Stimulated activated CD8-positive, alpha-beta memory T cell treated with anti-CD3 and anti-CD28 coated beads, Interleukin-15, amount 100 ng/mL, for 1 hour (primary cell): Measurements from ENCODE around the gene RTL10.
"Not testable (repeated sequence)": the region's sequence is repeated elsewhere in the genome, so short reads cannot be mapped to it uniquely, and the experiment has no call there.

Source experiments
- DNase-seq: peaks from one replicate; pipeline ENCODE4 v3.0.0-alpha.2; 2020; ENCODE audit warnings: low read depth

RTL10 gene

DNA sequence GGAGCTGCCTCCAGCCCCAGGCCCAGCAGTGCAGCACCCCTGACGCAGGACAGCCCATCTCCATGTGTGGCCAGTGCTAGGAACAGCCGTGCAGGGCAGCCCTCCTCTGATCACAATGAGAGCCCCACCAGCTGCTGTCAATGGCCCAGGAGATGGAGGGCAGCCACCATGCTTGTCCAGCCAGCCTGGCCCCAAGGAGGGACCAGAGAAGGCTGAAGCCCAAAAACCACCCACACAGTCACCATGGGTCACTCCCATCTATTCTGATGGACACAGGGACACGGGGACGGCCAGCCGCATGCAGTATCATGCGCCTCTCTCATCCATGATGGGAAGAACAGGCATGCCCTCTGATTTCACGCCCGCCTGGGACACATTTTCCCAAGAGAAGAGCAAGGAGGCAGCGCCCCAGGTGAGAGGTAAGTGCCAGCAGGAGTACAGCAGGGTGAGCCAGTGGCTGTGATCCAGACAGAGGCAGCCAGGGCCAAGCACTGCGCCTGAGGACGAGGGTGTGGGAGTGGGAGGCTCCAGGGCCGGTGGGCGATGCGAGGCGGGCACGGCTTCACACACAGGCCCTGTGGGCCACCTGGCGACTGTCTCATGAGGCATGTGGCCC, 33.6 kb upstream of the RTL10 start:
- DNase-seq, result no peak

DNA sequence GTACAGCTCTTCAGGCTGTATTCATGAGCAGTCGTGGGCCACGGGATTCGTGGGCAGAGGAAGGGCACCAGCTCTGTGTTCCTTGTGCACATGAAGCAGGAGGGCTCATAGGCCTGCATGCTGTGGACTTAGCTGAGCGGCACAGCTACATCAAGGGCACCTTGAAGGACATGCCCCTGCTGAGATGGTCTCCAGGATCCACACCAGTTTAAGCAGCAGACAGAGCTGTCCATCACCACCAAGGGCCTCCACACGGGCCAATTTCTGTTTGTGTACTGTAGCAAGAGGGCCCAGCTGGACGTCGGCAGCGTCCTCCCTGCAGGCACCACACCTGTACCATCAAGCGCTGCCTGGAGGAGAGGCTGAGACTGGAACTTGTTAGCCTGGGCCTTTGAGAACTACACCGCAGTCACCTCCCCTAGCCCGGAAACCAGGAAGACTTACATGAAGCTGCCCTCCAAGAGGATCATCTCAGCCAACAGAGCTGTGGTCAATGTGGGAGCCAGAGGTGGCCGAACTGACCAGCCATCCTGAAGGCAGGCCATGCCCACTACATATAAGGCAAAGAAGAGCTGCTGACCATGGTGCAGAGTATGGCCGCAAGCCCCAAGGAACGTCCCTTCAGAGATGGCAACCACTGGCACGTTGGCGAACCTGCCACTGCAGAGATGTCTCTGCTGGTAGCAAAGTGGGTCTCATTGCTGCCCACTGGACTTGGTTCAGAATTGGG, 32.7 kb upstream of the RTL10 start:
- DNase-seq, result no peak

DNA sequence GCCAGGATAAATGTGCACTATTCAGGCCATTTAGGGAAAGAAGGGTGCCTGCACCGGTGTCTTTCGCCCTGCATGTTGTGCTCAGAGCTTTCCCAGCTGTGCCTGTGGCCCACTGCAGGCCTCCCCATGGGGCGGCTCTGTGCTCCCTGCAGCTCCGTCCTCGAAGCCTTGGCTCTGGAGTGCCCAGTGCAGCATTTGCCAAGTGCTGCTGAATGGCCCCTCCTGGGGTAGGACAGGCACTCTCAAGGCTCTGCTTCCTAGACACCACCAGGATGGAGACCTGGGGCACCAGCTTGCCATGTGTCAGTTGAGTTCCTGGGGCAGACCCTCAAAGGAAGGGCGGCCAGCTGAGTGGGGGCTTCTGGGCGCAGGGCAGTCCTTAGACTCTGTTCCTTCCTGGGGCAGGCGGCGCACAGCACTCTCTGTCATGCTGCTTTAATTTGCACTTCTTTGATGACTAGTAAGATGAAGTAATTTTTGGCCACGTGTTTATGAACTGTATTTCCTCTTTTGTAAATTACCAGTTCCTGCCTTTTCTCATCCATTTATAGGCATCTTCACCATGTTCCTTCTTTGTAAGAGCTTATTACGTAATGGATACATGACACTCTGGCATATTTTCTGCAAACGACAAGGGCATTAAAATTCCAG, 32.1 kb upstream of the RTL10 start:
- no peak for DNase-seq

DNA sequence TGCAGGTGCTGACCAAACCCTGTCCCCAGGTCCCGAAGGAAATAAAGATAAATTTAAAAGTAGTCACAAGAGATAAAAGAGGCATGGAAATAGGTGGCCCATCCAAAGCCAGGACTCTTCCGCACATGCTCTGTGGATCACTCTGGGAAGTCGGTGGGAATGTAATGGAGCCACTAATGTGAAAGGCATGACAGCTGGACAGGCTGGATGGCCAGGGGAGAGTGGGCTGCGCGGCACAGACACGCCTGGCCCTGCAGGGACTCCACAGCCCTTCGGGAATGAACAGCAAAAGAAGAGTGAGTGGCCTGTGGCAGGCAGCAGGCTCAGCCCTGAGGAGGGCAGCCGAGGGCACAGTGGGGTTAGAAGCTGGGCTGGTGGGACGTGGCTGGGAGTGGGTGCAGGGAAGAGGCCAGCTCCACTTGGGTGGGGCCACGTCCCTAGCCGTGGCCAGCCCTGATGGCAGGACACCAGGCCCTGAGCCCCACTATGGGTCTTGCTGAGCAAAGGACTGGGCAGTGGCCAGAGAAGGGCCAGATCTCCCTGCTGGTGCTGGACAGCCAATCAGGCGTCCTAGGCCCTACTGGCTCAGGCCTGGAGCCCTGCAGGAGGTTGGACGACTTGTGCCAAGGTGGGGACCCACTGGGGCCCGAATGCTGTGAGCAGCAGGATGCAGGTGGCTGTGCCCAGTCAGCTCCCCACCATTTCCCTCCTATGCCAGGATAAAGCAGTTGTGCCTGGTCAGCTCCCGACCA, 31.3 kb upstream of the RTL10 start:
- no peak for DNase-seq

DNA sequence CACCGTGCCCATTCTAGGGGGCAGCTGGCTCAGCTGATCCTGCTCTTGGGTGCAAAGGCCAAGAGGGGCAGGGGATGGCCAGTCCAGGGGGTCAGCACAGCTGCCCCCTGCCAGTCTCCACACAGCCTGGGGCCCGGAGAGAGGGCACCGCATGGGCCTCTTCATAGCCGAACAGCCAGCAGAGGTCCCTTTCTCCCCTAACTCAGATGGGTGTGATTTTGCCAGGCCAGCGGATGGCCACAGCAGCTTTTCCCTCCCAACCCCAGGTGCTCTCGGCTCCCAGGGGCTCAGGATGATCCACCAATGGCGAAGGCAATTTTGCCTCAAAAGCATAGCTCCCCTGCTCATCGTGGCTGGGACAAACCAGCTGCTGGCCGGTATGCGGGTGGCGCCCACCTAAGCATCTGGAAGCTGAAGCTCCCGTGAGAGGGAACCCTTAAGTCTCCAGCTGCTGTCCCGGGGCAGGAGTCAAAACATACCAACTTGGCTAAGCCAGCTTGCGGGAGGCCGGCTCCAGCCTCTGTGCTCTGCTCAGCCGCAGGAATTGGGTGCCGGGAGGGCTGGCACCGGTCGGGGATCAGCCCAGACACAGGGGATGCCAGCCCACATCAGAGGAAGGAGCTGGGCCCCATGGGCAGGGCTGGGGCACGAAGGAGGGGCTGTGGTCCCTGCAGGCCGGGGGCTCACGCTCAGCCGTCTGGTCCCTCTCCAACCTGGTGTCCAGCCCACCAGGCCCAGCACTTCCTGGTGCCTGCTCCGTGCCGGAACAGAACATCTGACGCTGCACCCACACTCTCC, 30.5 kb upstream of the RTL10 start:
- DNase-seq, result no peak

DNA sequence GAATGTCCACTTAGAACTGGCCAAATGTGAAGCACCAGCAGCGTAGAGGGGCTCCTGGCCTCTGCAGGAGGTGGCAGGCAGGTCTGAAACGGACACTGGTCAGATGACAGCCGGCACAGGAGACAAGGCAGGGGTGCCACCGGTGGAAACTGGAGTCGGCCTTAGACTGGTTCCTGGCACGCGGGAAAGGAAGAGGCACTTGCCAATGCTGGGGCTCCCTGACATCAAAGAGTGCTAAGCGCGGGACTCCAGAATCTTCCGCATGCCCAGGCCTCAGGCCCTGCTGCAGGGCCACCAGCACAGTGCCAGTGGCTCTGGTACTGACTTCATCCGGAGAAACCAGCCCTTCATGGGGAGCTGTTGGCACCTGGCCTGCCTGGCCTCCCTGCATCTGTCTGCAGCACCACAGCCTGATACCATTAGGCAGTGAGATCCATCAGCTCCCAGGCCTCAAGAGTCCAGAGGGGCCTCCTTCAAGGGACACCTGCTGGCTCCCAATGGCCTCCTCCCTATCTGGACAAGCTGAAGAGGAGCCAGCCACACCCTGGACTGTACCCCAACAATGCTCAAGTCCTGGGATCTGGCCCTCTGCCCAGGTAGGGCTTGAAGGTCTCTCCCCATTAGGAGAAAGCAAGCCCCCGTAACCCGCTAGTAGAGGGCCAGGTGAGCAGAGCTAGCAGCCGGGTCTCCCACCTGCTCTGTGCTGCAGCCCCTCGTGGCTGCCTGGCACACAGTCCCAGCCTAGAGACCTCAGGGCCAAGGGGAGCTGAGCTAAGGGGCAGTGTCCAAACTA, 29.7 kb upstream of the RTL10 start:
- DNase-seq, result no peak

DNA sequence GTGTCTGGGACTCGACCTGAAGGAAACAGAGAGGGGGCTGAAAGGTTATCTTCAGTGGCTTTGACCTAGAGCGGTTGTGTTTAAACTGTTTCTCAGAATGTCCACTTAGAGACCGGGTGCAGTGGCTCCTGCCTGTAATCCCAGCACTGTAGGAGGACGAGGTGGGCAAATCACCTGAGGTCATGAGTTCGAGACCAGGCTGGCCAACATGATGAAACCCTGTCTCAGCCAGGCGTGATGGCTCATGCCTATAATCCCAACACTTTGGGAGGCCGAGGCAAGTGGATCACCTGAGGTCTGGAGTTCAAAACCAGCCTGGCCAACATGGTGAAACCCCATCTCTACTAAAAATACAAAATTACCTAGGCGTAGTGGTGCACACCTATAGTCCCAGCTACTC, 28.8 kb upstream of the RTL10 start:
- DNase-seq, result not testable (repeated sequence)

DNA sequence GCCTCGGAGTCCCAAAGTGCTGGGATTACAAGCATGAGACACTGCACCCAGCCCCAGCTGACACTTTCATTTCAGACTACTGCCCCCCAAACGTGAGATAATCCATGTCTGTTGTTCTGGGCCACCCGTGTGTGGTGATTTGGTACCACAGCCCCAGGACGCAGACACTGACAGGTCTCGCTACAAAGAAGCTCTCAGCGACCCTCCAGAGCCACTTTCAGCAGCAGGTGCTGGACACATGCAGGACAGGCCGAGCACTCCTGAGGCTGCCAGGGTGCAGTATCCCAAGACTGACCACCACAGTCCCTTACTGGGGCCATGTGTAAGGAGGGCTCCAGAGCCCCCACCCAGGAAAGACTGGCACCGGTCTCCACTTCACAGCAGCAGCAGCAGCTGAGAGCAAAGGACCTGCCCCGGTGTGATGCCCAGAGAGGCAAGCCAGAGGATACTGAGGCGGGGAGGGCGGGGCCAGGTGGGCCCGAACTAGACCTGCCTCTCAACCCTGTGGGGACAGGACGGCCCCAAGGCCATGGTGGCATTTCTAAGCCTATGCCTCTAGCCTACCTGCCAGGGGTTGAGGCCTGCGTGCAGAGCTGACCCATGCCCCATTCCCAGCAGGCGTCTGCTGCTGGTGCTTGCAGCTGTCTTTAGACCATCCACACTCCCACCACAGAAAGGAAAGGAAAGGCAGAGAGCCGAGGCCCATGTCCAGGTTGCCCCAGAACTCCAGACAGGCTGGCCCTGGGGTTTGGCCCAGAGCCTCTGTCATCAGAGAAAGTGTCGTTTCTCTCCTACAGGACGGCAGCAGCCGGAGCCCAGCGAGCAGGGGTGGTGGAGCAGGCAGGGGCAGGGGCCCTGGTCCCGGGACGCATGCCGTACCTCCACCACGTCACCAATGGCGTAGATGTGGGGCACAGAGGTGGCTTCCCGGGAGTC, 28.0 kb upstream of the RTL10 start:
- no peak for DNase-seq

DNA sequence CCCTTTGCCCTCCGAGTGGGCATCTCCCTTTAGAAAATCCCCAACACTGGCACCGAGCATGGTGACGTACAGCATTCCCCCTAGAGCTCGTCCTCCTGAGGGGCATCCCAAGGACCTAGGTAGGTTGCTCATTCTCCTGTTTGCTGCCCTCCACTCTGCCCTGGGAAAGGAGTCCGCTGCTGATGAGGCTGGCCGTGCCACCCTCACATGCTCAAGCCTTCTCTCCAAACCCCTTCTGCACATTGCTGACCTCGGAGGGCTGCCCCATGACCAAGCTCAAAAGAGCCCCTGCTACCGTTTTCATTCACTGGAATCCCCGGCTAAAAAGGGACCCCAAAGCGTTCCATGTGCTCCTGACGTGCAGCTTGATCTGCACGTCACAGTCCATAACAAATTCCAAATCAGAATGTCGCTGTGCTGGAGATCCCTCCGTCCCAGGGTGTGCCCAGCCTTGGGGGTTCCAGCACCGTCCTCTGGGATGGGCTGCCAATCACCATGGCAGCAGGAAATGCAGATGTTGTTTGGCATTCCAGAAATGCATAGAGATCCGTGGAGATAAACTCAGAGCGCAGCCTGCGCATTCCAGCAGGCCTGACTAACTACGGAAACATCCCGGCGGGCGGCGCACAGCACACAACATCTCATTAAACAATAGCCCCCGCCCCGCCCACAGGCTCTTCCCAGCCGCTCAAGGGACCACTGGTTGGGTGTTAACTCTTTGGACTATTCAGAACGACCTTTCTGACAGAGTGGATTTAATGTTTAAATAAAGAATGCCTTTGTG, 26.3 kb upstream of the RTL10 start:
- DNase-seq, result no peak

DNA sequence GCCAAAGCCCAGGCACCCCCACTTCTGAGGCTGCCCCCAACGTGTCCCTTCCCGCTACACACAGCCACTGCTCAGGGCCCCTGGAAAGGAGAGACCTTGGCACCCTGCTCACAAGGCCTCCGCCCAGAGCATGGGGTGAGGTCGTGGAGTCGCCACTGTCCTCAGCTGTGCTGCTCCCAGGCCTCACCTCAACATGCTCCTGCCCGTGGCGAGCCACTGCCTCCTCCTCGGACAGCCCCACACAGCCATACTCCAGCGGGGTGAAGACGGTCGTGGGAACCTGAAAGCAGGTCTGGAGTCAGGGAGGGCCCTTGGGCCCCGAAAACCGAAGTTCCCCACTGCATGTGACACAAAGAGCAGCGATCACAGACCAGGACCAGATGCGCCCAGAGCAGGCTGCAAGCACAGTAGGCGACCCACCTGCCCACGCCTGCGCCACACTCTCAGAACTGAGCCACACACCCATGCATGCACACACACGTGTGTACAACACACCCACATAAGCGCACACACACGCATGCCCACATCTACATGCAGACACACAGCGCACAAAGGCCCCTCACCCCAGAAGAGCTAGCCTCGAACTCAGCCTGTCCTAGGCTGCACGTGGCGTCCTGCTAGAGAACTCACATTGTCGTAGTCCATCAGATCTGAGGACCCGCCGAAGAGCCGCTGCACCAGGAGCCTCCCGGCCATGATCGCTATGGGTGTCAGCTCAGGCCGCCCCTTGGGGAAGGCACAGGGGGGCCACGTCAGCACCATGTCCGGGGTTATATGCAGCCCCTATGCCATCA, 25.5 kb upstream of the RTL10 start:
- no peak for DNase-seq

DNA sequence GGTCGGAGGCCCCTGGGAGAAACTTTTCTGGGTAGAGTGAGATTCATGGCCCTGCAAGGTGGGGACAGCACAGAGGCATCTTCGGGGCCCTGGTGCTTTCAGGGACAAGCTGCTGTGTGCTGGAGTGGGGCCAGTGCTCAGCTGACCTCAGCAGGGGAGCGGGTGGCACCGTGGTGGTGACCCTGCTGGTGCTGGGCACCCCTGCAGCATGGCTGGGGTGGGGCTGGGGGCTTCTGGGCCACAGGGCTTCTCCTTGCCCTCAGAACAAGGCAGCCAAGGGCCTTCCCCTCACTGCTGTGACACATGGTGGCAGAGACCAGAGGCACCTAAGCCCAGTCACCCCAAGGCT, 24.9 kb upstream of the RTL10 start:
- no peak for DNase-seq

DNA sequence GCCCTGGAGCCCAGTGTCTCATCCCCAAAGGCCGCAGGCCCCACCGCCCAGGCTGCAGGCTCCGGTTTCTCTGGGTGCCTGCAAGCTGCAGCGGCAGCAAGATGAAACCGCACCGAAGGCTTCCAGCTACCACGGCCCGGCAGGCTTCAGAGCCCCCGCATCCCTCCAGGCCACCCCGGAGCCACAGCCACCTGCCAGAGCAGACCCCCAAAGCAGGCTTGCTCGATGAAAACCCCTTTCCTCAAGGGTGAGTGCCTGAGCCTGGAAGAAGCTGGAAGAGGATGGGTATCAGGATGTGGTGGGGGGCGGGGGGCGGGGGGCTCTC, 24.5 kb upstream of the RTL10 start:
- no peak for DNase-seq

DNA sequence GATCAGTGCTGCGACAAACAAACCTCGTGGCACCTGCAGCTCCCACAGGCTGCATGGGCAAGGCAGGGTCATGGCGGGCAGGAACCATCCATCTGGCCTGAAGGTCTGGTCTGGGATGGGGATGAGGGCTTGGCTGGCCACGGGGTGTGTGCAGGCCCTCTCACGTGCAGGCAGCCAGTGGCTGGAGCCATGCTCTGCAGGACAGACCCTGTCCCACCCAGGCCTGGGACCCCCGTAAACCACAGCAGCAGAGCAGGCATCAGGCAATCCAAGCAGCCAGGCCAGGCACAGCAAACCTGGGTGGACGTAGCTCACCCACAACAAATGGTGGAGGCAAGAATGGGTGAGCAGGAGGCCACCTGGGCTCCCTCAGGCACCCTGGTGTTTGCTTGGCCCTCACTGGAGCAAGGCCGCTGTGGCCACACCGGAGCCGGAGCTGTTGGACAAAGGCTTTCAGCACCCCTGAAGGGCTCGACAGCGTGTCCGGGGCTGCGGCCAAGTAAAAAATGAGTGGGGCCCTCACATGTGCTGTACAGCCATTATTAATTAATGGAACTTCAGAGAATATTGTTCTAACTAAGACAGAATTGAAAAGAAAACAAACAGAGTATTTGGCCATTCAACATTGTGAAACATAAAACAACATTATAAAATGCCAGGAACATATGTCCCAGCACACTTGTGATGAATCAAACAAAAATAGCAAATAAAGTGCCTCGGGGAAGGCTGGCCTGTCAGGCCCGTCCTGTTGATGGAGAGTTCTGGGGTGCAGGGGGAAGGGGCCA, 24.0 kb upstream of the RTL10 start:
- no peak for DNase-seq

DNA sequence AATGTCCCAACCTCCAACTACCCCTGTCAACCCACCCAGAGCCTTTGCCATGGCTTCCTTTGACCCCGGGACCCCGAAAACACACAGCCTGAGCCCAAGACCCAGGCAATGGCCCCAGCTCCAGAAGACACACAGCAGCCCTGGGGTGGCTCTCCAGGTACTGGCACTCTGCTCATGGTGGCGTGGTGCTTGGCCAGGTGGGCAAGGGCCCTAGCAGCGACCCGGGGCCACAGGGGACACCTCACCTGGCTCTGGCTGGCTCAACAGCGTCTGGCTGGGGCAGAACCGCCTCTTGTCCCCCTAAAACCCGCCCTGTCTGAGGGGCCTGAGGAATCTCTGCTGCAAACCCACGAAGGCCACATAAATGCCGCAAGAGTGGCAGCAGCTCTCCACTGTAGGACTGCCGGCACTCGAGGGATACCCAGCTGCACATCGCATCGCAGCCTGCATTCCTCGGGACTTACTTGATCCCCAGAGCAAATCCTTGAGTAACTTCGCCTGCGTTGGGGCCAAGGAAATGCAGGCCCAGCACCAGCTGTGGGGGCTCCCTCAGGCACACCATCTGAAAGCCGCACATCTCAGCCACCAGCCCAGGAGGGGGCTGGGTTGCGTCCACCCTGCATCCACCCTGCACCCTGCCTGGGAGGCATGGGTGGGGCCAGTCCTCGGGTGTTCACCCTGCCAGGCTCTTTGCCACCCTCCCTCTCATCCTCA, 23.1 kb upstream of the RTL10 start:
- no peak for DNase-seq

DNA sequence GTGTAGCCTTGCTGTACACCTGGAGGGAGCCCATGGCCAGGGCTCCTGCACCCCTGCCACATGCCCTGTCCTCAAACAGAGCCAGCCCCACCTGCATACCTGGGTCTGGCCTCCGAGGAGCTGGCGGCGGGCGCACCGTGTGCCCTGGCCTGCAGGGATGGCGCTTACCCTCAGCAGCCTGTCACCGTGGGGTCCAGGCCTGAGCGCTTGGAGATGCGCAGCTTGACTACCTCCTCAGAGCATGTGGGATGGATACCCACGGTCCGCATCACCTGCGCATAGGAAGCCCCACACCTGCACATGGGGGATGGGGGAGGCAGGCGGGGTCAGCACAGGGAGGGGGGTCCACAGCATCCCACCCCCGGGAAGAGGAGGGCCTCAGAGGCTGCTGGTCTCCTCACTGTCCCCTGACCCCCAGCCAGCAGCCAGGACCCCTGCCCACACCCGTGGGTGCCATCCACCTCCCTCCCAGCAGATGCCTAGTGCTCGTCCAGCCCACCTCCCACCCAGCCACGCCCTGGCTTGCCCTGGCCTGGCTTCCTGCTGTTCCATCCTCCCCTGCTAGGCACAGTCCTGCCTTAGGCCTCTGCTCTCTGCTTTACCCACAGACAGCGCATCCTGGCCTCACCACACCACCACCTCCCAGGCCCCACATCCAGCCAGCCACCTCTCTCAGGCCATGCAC, 22.4 kb upstream of the RTL10 start:
- no peak for DNase-seq

DNA sequence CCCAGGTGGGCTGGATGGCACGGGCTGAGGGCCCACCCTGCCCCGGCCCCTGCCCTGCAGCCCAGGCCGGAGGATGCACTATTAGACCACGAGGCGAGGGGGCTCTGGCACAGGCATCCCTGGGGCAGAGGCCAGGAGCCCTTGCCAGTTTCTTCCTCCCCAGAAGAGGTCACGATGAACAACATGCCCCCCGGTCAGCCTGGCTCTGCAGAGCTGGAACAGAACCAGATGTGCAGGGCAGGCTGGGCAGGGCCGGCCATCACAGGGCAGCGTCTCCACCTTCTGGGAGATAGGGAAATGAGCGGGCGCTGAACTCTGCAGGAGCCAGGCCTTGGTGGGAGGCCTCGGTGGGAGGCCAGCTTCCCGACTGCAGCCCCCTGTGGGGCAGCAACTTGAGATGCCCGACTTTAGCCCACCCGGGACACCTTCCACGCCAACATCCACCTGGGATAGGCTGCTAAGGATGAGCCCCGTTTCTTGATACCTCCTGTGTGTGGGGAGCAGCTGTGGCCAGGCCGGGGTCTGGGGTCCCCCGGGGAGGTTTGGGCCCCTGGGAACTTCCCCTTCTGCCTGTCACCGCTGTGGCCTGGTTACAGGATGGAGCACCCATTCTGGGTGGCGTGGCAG, 21.8 kb upstream of the RTL10 start:
- no peak for DNase-seq
